HG02870 (cell line): Measurements from ENCODE around the gene ATP11A.

Experiments
- ATAC-seq: cut with Tn5 transposase; IDR thresholded peaks from one replicate; pipeline ENCODE4 v1.9.1; 2021; ENCODE audit warnings: mild to moderate bottlenecking, moderate library complexity; ENCODE audit not compliant: unreplicated experiment

ATP11A gene

GRCh38 chr13:112888238-112889111, 198.6 kb downstream of the ATP11A start:
- no peak for ATAC-seq

GRCh38 chr13:112889351-112890290, 199.8 kb downstream of the ATP11A start:
- no peak for ATAC-seq

- no peak for ATAC-seq
These were observed 200.7 kb downstream of the ATP11A start for GRCh38 chr13:112890316-112891145.

GRCh38 chr13:112891477-112892401, 201.9 kb downstream of the ATP11A start:
- ATAC-seq: no peak

GRCh38 chr13:112892426-112893206, 202.8 kb downstream of the ATP11A start:
- no peak for ATAC-seq

- no peak for ATAC-seq
These were observed 203.3 kb downstream of the ATP11A start for GRCh38 chr13:112893207-112893569.

- ATAC-seq: no peak
These were observed 204.0 kb downstream of the ATP11A start for GRCh38 chr13:112893570-112894422.

GRCh38 chr13:112894423-112894672, 204.5 kb downstream of the ATP11A start:
- no peak for ATAC-seq

GRCh38 chr13:112894673-112895481, 205.0 kb downstream of the ATP11A start:
- no peak for ATAC-seq

GRCh38 chr13:112895521-112896465, 206.0 kb downstream of the ATP11A start:
- ATAC-seq: no peak

- ATAC-seq: no peak
These were observed 207.1 kb downstream of the ATP11A start for GRCh38 chr13:112896736-112897602.

GRCh38 chr13:112897603-112897955, 207.7 kb downstream of the ATP11A start:
- ATAC-seq: no peak

- ATAC-seq: no peak
These were observed 208.2 kb downstream of the ATP11A start for GRCh38 chr13:112897956-112898620.

- ATAC-seq: no peak
These were observed 208.9 kb downstream of the ATP11A start for GRCh38 chr13:112898621-112899280.
